ENCODE data around the gene MYO3B. TPM values are rescaled to one million over a fixed set of nuclear protein-coding genes. Genes with fewer than 3 reads are reported as not detected.

The MYO3B gene
- total RNA-seq, 4 donors from 2014 or later, result 0.06 TPM; not detected in 3

GRCh38 chr2:170639635-170640034, 461.7 kb downstream of the MYO3B start:
- Histone ChIP-seq H3K27ac (replicated peaks in 1 of 4) (no peak overlapping the region), H3K9me3 (no peaks in the 10 kb centered on the region), H3K27me3 (no peaks in the 10 kb centered on the region), H3K36me3 (no peaks in the 10 kb centered on the region), H3K4me1 (no peaks in the 10 kb centered on the region), H3K4me3 (no peak overlapping the region)
- WGBS, result 73% methylated on average over 3 of the region's 3 CpGs
- intact Hi-C loops (cut with DNase I), result no loop called here
- TF ChIP-seq POLR2A (IDR thresholded peaks at IDR 0.05; ENCODE audit: low read depth) (no peak), EP300 (IDR thresholded peaks at IDR 0.05) (no peak), CTCF (IDR thresholded peaks at IDR 0.05) (no peak), POLR2AphosphoS5 (IDR thresholded peaks at IDR 0.05) (no peak)
- no peak for DNase-seq (ENCODE audit: extremely low spot score)

GRCh38 chr2:170641961-170642360, 464.0 kb downstream of the MYO3B start:
- Histone ChIP-seq H3K4me3 (no peak overlapping the region), H3K9me3 (no peaks in the 10 kb centered on the region), H3K36me3 (no peaks in the 10 kb centered on the region), H3K27me3 (no peaks in the 10 kb centered on the region), H3K27ac (replicated peaks in 1 of 4) (no peak overlapping the region), H3K4me1 (no peaks in the 10 kb centered on the region)
- intact Hi-C loops (cut with DNase I), result no loop called here
- no peak for TF ChIP-seq POLR2A (IDR thresholded peaks at IDR 0.05; ENCODE audit: low read depth)
- TF ChIP-seq POLR2AphosphoS5 (IDR thresholded peaks at IDR 0.05), result no peak
- no peak for TF ChIP-seq CTCF (IDR thresholded peaks at IDR 0.05)
- no peak for TF ChIP-seq EP300 (IDR thresholded peaks at IDR 0.05)
- 85% methylated on average over 4 of the region's 4 CpGs for WGBS
- DNase-seq (ENCODE audit: extremely low spot score), result no peak

- DNase-seq (ENCODE audit: extremely low spot score), result no peak
- Histone ChIP-seq H3K9me3 (no peaks in the 10 kb centered on the region), H3K4me3 (no peak overlapping the region), H3K36me3 (no peaks in the 10 kb centered on the region), H3K27ac (replicated peaks in 1 of 4) (no peak overlapping the region), H3K27me3 (no peaks in the 10 kb centered on the region), H3K4me1 (no peaks in the 10 kb centered on the region)
- WGBS, result 60% methylated on average over 2 of the region's 2 CpGs
- TF ChIP-seq EP300 (IDR thresholded peaks at IDR 0.05) (no peak), POLR2A (IDR thresholded peaks at IDR 0.05; ENCODE audit: low read depth) (no peak), CTCF (IDR thresholded peaks at IDR 0.05) (no peak), POLR2AphosphoS5 (IDR thresholded peaks at IDR 0.05) (no peak)
- intact Hi-C loops (cut with DNase I), result no loop called here
Observed at GRCh38 chr2:170643346-170643745, 465.4 kb downstream of the MYO3B start.

- intact Hi-C loops (cut with DNase I), result no loop called here
- Histone ChIP-seq H3K27ac (replicated peaks in 1 of 4) (no peak overlapping the region), H3K36me3 (no peaks in the 10 kb centered on the region), H3K4me3 (no peak overlapping the region), H3K9me3 (no peaks in the 10 kb centered on the region), H3K27me3 (no peaks in the 10 kb centered on the region), H3K4me1 (no peaks in the 10 kb centered on the region)
- no peak for TF ChIP-seq POLR2AphosphoS5 (IDR thresholded peaks at IDR 0.05)
- no peak for TF ChIP-seq EP300 (IDR thresholded peaks at IDR 0.05)
- no peak for TF ChIP-seq POLR2A (IDR thresholded peaks at IDR 0.05; ENCODE audit: low read depth)
- TF ChIP-seq CTCF (IDR thresholded peaks at IDR 0.05), result no peak
- DNase-seq (ENCODE audit: extremely low spot score), result no peak
- WGBS, result 57% methylated on average over 8 of the region's 8 CpGs
Observed at GRCh38 chr2:170647741-170648436, 469.9 kb downstream of the MYO3B start.

All from esophagus muscularis mucosa (tissue), 4 donors.